Endodermal cell (in vitro differentiated cells): ENCODE measurements around the gene THEMIS2. TPM values are rescaled to one million over a fixed set of nuclear protein-coding genes. Genes with fewer than 3 reads are reported as not detected.

Experiments
- DNase-seq: peaks from one replicate; pipeline ENCODE4 v3.0.0-alpha.2; 2017
- H3K27ac ChIP-seq: 2 replicates; pipeline ENCODE4 v1.5.1; 2013; ENCODE audit warnings: mild to moderate bottlenecking, low read depth, low read length, moderate library complexity
- H3K27me3 ChIP-seq: 2 replicates; pipeline ENCODE4 v1.6.1; 2013; ENCODE audit warnings: mild to moderate bottlenecking, low read length, moderate library complexity; ENCODE audit not compliant: insufficient read depth, control insufficient read depth, poor library complexity, severe bottlenecking
- H3K36me3 ChIP-seq: 2 replicates; pipeline ENCODE4 v1.7.0; 2013; ENCODE audit warnings: mild to moderate bottlenecking, low read length, moderate library complexity; ENCODE audit not compliant: control insufficient read depth, insufficient read depth
- H3K4me1 ChIP-seq: one replicate; pipeline ENCODE4 v1.7.0; 2013; ENCODE audit warnings: low read length; ENCODE audit not compliant: control insufficient read depth, insufficient read depth
- H3K4me3 ChIP-seq: 2 replicates; pipeline ENCODE4 v1.5.1; 2013; ENCODE audit warnings: mild to moderate bottlenecking, low read length, moderate library complexity
- H3K9ac ChIP-seq: 2 replicates; pipeline ENCODE4 v1.6.1; 2013; ENCODE audit warnings: mild to moderate bottlenecking, low read length, moderate library complexity; ENCODE audit not compliant: poor library complexity, severe bottlenecking; ENCODE audit errors: extremely low read depth
- H3K9me3 ChIP-seq: 2 replicates; pipeline ENCODE4 v1.6.1; 2013; ENCODE audit warnings: mild to moderate bottlenecking, low read length, moderate library complexity; ENCODE audit not compliant: control insufficient read depth
- H3K27ac Mint-ChIP-seq: 2 replicates; pipeline ENCODE4 v1.8.0; 2020; ENCODE audit warnings: mixed read lengths
- H3K27me3 Mint-ChIP-seq: 2 replicates; pipeline ENCODE4 v1.8.0; 2021; ENCODE audit warnings: mild to moderate bottlenecking, mixed read lengths; ENCODE audit not compliant: insufficient read depth
- H3K36me3 Mint-ChIP-seq: 2 replicates; pipeline ENCODE4 v1.8.0; 2020; ENCODE audit warnings: low read depth, mixed read lengths
- H3K4me1 Mint-ChIP-seq: 2 replicates; pipeline ENCODE4 v1.8.0; 2020; ENCODE audit warnings: mixed read lengths
- H3K4me3 Mint-ChIP-seq: 2 replicates; pipeline ENCODE4 v1.8.0; 2020; ENCODE audit warnings: mild to moderate bottlenecking, moderate library complexity, mixed read lengths
- H3K9me3 Mint-ChIP-seq: 2 replicates; pipeline ENCODE4 v1.8.0; 2020; ENCODE audit warnings: mild to moderate bottlenecking, mixed read lengths
- WGBS, 2 experiments: methylation state at CpG; one replicate each; pipeline versions ENCODE4 v1.1.5 to v1.1.7; 2013; ENCODE audit warnings: missing lambda C conversion rate in 2 of 2, mixed read lengths in 1 of 2; ENCODE audit not compliant: insufficient coverage in 1 of 2, insufficient read length in 1 of 2; 5-methylcytosine and 5-hydroxymethylcytosine counted together
- total RNA-seq, 2 donors: library from RNA; stranded (reverse); fragmentation: NEBNext Ultra II Directional in 1 of 2; extraction: Animal tissue kit (Norgen Biotek cat#: 25700) in 1 of 2; gene quantifications; 2 replicates in 1 of 2; 3 replicates in 1 of 2; pipeline ENCODE4 v1.2.1, GENCODE V29; 2021
- TF ChIP-seq, protein P1 (sequence below): fragments of 200-600 bp; sonication (generic); conservative IDR thresholded peaks from 2 replicates; pipeline ENCODE4 v1.5.0; 2021; ENCODE audit warnings: antibody characterized with exemption, mild to moderate bottlenecking

The THEMIS2 gene
- total RNA-seq, 2 donors from 2014 or later: 8.5 to 8.8 TPM

DNA sequence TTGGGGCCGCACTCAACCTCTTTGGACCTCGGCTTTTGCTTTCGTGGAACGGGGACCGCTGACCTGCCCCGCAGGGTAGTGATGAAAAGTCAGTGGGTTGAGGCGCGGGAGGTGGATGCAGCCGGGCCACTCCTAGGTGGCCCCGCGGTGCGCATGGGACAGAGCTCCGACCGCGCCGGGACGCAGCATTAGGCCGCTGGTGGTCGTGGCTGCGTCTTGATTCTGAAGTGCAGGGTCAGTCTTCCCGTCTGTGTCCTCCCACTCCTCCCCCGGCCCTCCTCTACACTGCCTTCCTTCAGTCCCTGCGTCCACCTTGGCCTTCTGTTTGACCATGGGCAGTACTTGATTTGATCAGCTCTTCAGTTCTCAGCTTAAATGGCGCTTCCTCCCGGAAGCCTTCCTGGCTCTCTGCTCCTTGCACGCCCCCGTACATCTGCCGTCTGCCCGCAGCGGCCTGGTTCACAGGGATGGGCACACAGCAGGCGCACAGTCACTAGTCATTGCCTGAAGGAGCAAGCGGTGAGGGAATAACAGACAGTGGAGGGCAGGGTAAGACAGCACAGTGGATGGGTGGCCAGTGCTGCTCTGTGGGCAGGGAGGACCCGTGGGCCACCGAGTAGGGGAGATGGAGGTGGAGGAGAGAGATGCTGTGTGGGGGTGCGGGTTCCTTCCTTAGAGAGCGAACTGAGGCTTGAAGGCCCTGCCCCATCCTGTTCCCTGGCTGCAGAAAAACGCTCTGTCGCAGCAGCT, 633 bp downstream of the THEMIS2 start:
- Mint-ChIP-seq H3K27ac (peak overlapping the region; percentile 1), H3K36me3 (peaks cover 2% of the 10 kb centered on the region), H3K4me1 (peaks cover 4% of the 10 kb centered on the region), H3K4me3 (peak overlapping the region; percentile 76), H3K9me3 (no peaks in the 10 kb centered on the region), H3K27me3 (peaks cover 8% of the 10 kb centered on the region)
- TF ChIP-seq, protein P1, sequence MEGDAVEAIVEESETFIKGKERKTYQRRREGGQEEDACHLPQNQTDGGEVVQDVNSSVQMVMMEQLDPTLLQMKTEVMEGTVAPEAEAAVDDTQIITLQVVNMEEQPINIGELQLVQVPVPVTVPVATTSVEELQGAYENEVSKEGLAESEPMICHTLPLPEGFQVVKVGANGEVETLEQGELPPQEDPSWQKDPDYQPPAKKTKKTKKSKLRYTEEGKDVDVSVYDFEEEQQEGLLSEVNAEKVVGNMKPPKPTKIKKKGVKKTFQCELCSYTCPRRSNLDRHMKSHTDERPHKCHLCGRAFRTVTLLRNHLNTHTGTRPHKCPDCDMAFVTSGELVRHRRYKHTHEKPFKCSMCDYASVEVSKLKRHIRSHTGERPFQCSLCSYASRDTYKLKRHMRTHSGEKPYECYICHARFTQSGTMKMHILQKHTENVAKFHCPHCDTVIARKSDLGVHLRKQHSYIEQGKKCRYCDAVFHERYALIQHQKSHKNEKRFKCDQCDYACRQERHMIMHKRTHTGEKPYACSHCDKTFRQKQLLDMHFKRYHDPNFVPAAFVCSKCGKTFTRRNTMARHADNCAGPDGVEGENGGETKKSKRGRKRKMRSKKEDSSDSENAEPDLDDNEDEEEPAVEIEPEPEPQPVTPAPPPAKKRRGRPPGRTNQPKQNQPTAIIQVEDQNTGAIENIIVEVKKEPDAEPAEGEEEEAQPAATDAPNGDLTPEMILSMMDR: no peak
- WGBS, 2 experiments: 17 to 27% methylated on average over 35 to 38 of the region's 38 CpGs
- Histone ChIP-seq H3K9me3 (no peaks in the 10 kb centered on the region), H3K27me3 (no peaks in the 10 kb centered on the region), H3K9ac (peak overlapping the region; percentile 44), H3K4me1 (no peaks in the 10 kb centered on the region), H3K4me3 (peak overlapping the region; percentile 83), H3K27ac (no peak overlapping the region), H3K36me3 (no peaks in the 10 kb centered on the region)
- peak; percentile 76 for DNase-seq

DNA sequence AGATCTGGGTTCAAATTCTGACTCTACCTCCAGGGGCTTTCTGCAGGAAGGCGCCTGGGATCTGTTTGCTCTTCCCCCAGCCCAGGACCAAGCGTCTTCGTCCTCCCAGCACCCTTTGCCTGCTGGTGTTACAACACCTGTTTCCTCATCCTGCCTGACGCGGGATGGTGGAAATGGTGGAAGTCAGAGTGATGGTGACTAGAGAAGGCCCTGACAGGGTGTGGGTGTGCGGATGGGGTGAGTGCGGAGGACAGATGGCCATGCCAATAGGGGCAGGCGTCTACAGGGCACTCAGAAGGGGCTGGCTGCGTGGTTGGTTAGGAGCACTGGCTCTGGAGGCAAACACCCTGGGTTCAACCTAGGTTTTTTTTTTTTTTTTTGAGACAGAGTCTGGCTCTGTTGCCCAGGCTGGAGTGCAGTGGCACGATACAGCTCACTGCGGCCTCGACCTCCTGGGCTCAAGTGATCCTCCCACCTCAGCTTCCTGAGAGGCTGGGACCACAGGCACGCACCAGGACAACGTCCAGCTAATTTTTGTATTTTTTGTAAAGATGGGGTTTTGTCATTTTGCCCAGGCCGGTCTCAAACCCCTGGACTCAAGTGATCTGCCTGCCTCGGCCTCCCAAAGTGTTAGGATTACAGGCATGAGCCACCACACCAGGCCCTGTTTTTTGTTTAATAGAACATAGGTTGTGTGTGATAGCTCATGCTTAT, 1.5 kb downstream of the THEMIS2 start:
- Mint-ChIP-seq H3K4me1 (peaks cover 4% of the 10 kb centered on the region), H3K27me3 (peaks cover 8% of the 10 kb centered on the region), H3K36me3 (peaks cover 2% of the 10 kb centered on the region), H3K27ac (no peak overlapping the region), H3K9me3 (no peaks in the 10 kb centered on the region), H3K4me3 (peak overlapping the region; percentile 76)
- TF ChIP-seq, protein P1: no peak
- Histone ChIP-seq H3K27me3 (no peaks in the 10 kb centered on the region), H3K9ac (no peak overlapping the region), H3K27ac (no peak overlapping the region), H3K4me3 (no peak overlapping the region), H3K4me1 (no peaks in the 10 kb centered on the region), H3K36me3 (no peaks in the 10 kb centered on the region), H3K9me3 (no peaks in the 10 kb centered on the region)
- WGBS, 2 experiments: 62 to 91% methylated on average over 3 to 16 of the region's 16 CpGs
- DNase-seq: no peak

DNA sequence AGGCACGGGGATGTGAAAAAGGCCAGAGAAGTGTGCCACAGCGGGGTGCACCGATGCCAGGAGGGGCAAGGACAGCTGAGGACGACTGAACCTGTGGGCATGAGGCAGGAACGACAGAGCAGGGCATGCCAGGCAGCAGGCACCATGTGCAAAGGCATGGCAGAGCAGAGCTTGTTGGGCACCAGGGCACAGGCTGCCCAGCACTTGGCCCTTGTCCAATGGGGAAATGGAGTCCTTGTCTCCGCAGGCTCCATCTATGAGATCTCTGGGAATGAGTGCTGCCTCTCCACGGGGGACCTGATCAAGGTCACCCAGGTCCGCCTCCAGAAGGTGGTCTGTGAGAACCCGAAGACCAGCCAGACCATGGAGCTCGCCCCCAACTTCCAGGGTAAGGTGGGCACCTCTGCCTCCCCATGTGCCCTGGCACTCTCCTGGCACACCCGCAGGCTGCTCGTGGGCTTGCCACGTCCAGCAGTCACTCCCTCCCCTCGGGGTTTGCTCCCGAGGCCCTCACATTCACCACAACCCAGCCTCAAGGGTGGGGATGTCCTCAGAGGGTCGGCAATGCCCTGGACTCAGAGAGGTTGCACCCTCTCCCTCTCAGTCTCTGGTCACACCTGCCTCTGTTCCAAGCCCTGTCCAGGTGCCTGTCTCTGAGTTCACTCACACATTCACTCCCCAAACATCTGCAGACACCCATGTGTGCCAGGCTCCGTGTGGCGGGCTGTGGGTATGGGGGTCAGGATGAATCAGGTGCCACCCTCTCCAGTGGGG, 4.2 kb downstream of the THEMIS2 start:
- TF ChIP-seq, protein P1: no peak
- peaks cover 8% of the 10 kb centered on the region for H3K27me3 Mint-ChIP-seq
- Histone ChIP-seq H3K4me3 (no peak overlapping the region), H3K9me3 (no peaks in the 10 kb centered on the region), H3K27me3 (no peaks in the 10 kb centered on the region), H3K9ac (no peak overlapping the region), H3K4me1 (no peaks in the 10 kb centered on the region), H3K36me3 (no peaks in the 10 kb centered on the region), H3K27ac (no peak overlapping the region)
- no peaks in the 10 kb centered on the region for H3K9me3 Mint-ChIP-seq
- peaks cover 4% of the 10 kb centered on the region for H3K4me1 Mint-ChIP-seq
- WGBS, 2 experiments: 91 to 96% methylated on average over 13 to 18 of the region's 18 CpGs
- no peak overlapping the region for H3K27ac Mint-ChIP-seq
- H3K4me3 Mint-ChIP-seq: no peak overlapping the region
- no peak for DNase-seq
- peaks cover 5% of the 10 kb centered on the region for H3K36me3 Mint-ChIP-seq
